NCI-H1048 (cell line): Measurements from ENCODE around the gene RAB15.

Experiments
- DNase-seq: peaks from one replicate; lab custom pipeline; 2025; lab: John Stamatoyannopoulos, UW

The RAB15 gene

GRCh38 chr14:64955297-64955696, 16.8 kb downstream of the RAB15 start:
- DNase-seq = no peak

GRCh38 chr14:64954491-64955240, 17.5 kb downstream of the RAB15 start:
- DNase-seq = no peak

- DNase-seq = no peak
These were observed 18.5 kb downstream of the RAB15 start for GRCh38 chr14:64953661-64954060.

- DNase-seq = no peak
These were observed 18.9 kb downstream of the RAB15 start for GRCh38 chr14:64953310-64953654.

GRCh38 chr14:64952598-64953309, 19.4 kb downstream of the RAB15 start:
- DNase-seq = no peak

GRCh38 chr14:64951724-64952123, 20.4 kb downstream of the RAB15 start:
- DNase-seq = no peak

- DNase-seq = no peak
These were observed 20.8 kb downstream of the RAB15 start for GRCh38 chr14:64951291-64951690.

- no peak for DNase-seq
These were observed 21.2 kb downstream of the RAB15 start for GRCh38 chr14:64950889-64951288.

- DNase-seq = no peak
These were observed 23.4 kb downstream of the RAB15 start for GRCh38 chr14:64948612-64949210.

- DNase-seq = no peak
These were observed 24.2 kb downstream of the RAB15 start for GRCh38 chr14:64947710-64948611.

GRCh38 chr14:64946310-64947045, 25.7 kb downstream of the RAB15 start:
- DNase-seq = no peak

GRCh38 chr14:64945431-64946178, 26.5 kb downstream of the RAB15 start:
- DNase-seq = no peak

- DNase-seq = no peak
These were observed 27.3 kb downstream of the RAB15 start for GRCh38 chr14:64944861-64945260.

- no peak for DNase-seq
These were observed 28.1 kb downstream of the RAB15 start for GRCh38 chr14:64944041-64944440.

GRCh38 chr14:64943556-64943955, 28.6 kb downstream of the RAB15 start:
- no peak for DNase-seq

- DNase-seq = no peak
These were observed 29.5 kb downstream of the RAB15 start, which contains the start of gene GPX2 for GRCh38 chr14:64942531-64943111. Gene GPX2, minus strand, starts transcription at chr14:64942745. Its CDS starts 19 bp downstream, at chr14:64942726.

- no peak for DNase-seq
These were observed 31.7 kb downstream of the RAB15 start for GRCh38 chr14:64940336-64940910.

- DNase-seq = no peak
These were observed 32.3 kb downstream of the RAB15 start for GRCh38 chr14:64939817-64940190.

- no peak for DNase-seq
These were observed 32.9 kb downstream of the RAB15 start for GRCh38 chr14:64938972-64939816.
